ENCODE data around the gene MAN2A1.

DNA sequence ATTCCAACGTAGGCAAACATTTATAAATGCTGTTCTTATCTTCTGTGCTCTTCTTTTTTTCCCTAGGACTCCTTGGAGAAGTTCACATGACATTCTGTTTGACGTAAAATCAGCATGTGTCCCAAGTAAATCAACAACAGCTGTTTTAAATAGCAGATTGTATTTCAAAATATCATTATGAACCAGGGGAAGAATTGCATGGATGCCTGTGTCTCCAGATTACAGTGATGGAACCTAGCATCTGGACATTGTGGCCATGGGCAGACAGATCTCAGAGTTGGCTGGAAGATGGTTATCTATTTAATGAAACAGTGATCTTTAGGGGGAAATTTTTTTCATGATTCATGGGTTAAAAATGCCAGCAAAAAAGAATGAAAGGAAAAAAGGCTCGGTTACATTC lies 222.0 kb downstream of the MAN2A1 start:
- TF ChIP-seq ESRRA (CRISPR knock-in tag; IDR thresholded peaks at IDR 0.05; ENCODE audit: borderline replicate concordance) (no peak), NFYB (CRISPR knock-in tag; conservative IDR thresholded peaks at IDR 0.05; ENCODE audit: low read depth) (no peak), ZNF121 (CRISPR knock-in tag; IDR thresholded peaks at IDR 0.05) (no peak), SP1 (CRISPR knock-in tag; conservative IDR thresholded peaks at IDR 0.05) (no peak)
- TF ChIP-seq, protein P1, sequence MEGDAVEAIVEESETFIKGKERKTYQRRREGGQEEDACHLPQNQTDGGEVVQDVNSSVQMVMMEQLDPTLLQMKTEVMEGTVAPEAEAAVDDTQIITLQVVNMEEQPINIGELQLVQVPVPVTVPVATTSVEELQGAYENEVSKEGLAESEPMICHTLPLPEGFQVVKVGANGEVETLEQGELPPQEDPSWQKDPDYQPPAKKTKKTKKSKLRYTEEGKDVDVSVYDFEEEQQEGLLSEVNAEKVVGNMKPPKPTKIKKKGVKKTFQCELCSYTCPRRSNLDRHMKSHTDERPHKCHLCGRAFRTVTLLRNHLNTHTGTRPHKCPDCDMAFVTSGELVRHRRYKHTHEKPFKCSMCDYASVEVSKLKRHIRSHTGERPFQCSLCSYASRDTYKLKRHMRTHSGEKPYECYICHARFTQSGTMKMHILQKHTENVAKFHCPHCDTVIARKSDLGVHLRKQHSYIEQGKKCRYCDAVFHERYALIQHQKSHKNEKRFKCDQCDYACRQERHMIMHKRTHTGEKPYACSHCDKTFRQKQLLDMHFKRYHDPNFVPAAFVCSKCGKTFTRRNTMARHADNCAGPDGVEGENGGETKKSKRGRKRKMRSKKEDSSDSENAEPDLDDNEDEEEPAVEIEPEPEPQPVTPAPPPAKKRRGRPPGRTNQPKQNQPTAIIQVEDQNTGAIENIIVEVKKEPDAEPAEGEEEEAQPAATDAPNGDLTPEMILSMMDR (IDR thresholded peaks at IDR 0.05) = no peak
- TF ChIP-seq, protein P2, sequence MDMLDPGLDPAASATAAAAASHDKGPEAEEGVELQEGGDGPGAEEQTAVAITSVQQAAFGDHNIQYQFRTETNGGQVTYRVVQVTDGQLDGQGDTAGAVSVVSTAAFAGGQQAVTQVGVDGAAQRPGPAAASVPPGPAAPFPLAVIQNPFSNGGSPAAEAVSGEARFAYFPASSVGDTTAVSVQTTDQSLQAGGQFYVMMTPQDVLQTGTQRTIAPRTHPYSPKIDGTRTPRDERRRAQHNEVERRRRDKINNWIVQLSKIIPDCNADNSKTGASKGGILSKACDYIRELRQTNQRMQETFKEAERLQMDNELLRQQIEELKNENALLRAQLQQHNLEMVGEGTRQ (CRISPR knock-in tag; IDR thresholded peaks at IDR 0.05) = no peak
- TF ChIP-seq, protein P3, sequence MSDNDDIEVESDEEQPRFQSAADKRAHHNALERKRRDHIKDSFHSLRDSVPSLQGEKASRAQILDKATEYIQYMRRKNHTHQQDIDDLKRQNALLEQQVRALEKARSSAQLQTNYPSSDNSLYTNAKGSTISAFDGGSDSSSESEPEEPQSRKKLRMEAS (CRISPR knock-in tag; IDR thresholded peaks at IDR 0.05) = no peak
- TF ChIP-seq, protein P4, sequence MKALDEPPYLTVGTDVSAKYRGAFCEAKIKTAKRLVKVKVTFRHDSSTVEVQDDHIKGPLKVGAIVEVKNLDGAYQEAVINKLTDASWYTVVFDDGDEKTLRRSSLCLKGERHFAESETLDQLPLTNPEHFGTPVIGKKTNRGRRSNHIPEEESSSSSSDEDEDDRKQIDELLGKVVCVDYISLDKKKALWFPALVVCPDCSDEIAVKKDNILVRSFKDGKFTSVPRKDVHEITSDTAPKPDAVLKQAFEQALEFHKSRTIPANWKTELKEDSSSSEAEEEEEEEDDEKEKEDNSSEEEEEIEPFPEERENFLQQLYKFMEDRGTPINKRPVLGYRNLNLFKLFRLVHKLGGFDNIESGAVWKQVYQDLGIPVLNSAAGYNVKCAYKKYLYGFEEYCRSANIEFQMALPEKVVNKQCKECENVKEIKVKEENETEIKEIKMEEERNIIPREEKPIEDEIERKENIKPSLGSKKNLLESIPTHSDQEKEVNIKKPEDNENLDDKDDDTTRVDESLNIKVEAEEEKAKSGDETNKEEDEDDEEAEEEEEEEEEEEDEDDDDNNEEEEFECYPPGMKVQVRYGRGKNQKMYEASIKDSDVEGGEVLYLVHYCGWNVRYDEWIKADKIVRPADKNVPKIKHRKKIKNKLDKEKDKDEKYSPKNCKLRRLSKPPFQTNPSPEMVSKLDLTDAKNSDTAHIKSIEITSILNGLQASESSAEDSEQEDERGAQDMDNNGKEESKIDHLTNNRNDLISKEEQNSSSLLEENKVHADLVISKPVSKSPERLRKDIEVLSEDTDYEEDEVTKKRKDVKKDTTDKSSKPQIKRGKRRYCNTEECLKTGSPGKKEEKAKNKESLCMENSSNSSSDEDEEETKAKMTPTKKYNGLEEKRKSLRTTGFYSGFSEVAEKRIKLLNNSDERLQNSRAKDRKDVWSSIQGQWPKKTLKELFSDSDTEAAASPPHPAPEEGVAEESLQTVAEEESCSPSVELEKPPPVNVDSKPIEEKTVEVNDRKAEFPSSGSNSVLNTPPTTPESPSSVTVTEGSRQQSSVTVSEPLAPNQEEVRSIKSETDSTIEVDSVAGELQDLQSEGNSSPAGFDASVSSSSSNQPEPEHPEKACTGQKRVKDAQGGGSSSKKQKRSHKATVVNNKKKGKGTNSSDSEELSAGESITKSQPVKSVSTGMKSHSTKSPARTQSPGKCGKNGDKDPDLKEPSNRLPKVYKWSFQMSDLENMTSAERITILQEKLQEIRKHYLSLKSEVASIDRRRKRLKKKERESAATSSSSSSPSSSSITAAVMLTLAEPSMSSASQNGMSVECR (CRISPR knock-in tag; IDR thresholded peaks at IDR 0.05; ENCODE audit: borderline replicate concordance) = no peak
- TF ChIP-seq, protein P5, sequence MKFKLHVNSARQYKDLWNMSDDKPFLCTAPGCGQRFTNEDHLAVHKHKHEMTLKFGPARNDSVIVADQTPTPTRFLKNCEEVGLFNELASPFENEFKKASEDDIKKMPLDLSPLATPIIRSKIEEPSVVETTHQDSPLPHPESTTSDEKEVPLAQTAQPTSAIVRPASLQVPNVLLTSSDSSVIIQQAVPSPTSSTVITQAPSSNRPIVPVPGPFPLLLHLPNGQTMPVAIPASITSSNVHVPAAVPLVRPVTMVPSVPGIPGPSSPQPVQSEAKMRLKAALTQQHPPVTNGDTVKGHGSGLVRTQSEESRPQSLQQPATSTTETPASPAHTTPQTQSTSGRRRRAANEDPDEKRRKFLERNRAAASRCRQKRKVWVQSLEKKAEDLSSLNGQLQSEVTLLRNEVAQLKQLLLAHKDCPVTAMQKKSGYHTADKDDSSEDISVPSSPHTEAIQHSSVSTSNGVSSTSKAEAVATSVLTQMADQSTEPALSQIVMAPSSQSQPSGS (CRISPR knock-in tag; IDR thresholded peaks at IDR 0.05; ENCODE audit: borderline replicate concordance, low read depth) = no peak
- TF ChIP-seq, protein P6, sequence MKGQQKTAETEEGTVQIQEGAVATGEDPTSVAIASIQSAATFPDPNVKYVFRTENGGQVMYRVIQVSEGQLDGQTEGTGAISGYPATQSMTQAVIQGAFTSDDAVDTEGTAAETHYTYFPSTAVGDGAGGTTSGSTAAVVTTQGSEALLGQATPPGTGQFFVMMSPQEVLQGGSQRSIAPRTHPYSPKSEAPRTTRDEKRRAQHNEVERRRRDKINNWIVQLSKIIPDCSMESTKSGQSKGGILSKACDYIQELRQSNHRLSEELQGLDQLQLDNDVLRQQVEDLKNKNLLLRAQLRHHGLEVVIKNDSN (CRISPR knock-in tag; IDR thresholded peaks at IDR 0.05) = no peak

Measured in WTC11 (cell line).